HepG2 (cell line): ENCODE results near the gene TMEM231. TPM values are rescaled to one million over a fixed set of nuclear protein-coding genes. Genes with fewer than 3 reads are reported as not detected.

Experiments used
- ATAC-seq: fragments of 200-7000 bp; cut with Tn5 transposase; 3 replicates; pipeline ENCODE4 v1.9.1; 2020; ENCODE audit warnings: mild to moderate bottlenecking, moderate library complexity
- BruUV-seq: library from RNA; stranded (reverse); fragments of 400-500 nt; replicated peaks from 2 replicates; lab custom pipeline; 2021; lab: Mats Ljungman, UMichigan
- CTCF ChIA-PET: fragments of 300-600 bp; formaldehyde crosslinking; extraction: SDS; loops from one replicate; lab custom pipeline; 2021; ENCODE audit warnings: low total read pairs, inconsistent platforms, low intra/inter-chr PET ratio; lab: Yijun Ruan, JAX
- POLR2A ChIA-PET: fragments of 350-600 bp; sonication (Branson Sonifier 250); formaldehyde crosslinking; loops from one replicate; lab custom pipeline; 2020; ENCODE audit warnings: antibody characterized with exemption, inconsistent platforms; lab: Yijun Ruan, JAX
- DNase-seq: peaks from one replicate; pipeline ENCODE4 v3.0.0-alpha.2; 2015; ENCODE audit warnings: low spot score
- FAIRE-seq: peaks from 3 replicates; lab custom pipeline; 2011; peaks lifted over from hg19 to GRCh38; lab: Jason Lieb, UNC
- H2AFZ ChIP-seq: one replicate; pipeline ENCODE4 v1.6.1; 2011; ENCODE audit warnings: low read length, inconsistent platforms
- H3K27ac ChIP-seq: fragments of 300-600 bp; 3 replicates; pipeline ENCODE4 v1.8.0; 2011; ENCODE audit warnings: mixed run types, mild to moderate bottlenecking, mixed read lengths, low read length, inconsistent platforms; ENCODE audit not compliant: insufficient read depth; ENCODE audit errors: extremely low read length
- H3K27me3 ChIP-seq, 2 experiments: fragments of 200-600 bp in 1 of 2; 2 replicates in 1 of 2; 3 replicates in 1 of 2; pipeline versions ENCODE4 v1.6.0 to v1.8.0; 2011; ENCODE audit warnings: low read length in 2 of 2, mild to moderate bottlenecking in 2 of 2, moderate library complexity in 2 of 2, inconsistent platforms in 1 of 2; ENCODE audit not compliant: insufficient read depth in 2 of 2, control insufficient read depth in 1 of 2
- H3K36me3 ChIP-seq, 2 experiments: fragments of 200-600 bp in 1 of 2; replicated peaks in 1 of 2; 2 replicates in 1 of 2; 3 replicates in 1 of 2; pipeline versions ENCODE4 v1.5.1 to v1.8.0; 2011; ENCODE audit warnings: low read length in 2 of 2, inconsistent platforms in 1 of 2; ENCODE audit not compliant: insufficient read depth in 2 of 2, control insufficient read depth in 1 of 2
- H3K4me1 ChIP-seq: 2 replicates; pipeline ENCODE4 v1.5.1; 2012; ENCODE audit warnings: low read length, inconsistent platforms; ENCODE audit not compliant: insufficient read depth
- H3K4me2 ChIP-seq: 2 replicates; pipeline ENCODE4 v1.6.0; 2011; ENCODE audit warnings: low read depth, low read length, inconsistent platforms
- H3K4me3 ChIP-seq, 3 experiments: fragments of 200-600 bp in 1 of 3; sonication (generic), shearing (Covaris generic) in 1 of 3; replicated peaks in 1 of 3; 2 replicates each; pipeline ENCODE4 v1.5.1; 2011 to 2016; ENCODE audit warnings: low read length in 3 of 3, inconsistent platforms in 2 of 3, low read depth in 2 of 3, mild to moderate bottlenecking in 2 of 3, control low read depth in 1 of 3, mixed read lengths in 1 of 3; ENCODE audit not compliant: insufficient read depth in 1 of 3
- H3K79me2 ChIP-seq: one replicate; pipeline ENCODE4 v1.6.1; 2011; ENCODE audit warnings: low read length, inconsistent platforms; ENCODE audit not compliant: insufficient read depth
- H3K9ac ChIP-seq: 2 replicates; pipeline ENCODE4 v1.6.0; 2011; ENCODE audit warnings: mild to moderate bottlenecking, low read depth, low read length, inconsistent platforms; ENCODE audit not compliant: insufficient read depth
- H3K9me3 ChIP-seq: 2 replicates; pipeline ENCODE4 v1.5.1; 2012; ENCODE audit warnings: mild to moderate bottlenecking, low read length
- H4K20me1 ChIP-seq: 2 replicates; pipeline ENCODE4 v1.6.0; 2011; ENCODE audit warnings: inconsistent platforms, mild to moderate bottlenecking, low read length, moderate library complexity; ENCODE audit not compliant: insufficient read depth
- ARID3A ChIP-seq: IDR thresholded peaks from 2 replicates; pipeline ENCODE4 v1.6.1; 2012; ENCODE audit warnings: low read depth, low read length, improper control_type of control experiment
- ATF7-NPFF ChIP-seq: sonication (generic); formaldehyde crosslinking; IDR thresholded peaks from 2 replicates; pipeline ENCODE4 v1.8.1; 2023; ENCODE audit warnings: mild to moderate bottlenecking, low read depth, missing genetic modification reagents, moderate library complexity
- CREM ChIP-seq, 2 experiments: sonication (generic) in 1 of 2; formaldehyde crosslinking in 1 of 2; IDR thresholded peaks; 2 replicates each; pipeline versions ENCODE4 v1.4.0 to v1.6.1; 2016 to 2020; ENCODE audit warnings: antibody characterized with exemption in 1 of 2, mild to moderate bottlenecking in 1 of 2, missing genetic modification reagents in 1 of 2
- FOXK1 ChIP-seq: sonication (generic); formaldehyde crosslinking; IDR thresholded peaks from 2 replicates; pipeline ENCODE4 v1.4.0; 2020; ENCODE audit warnings: low read depth, missing genetic modification reagents, borderline replicate concordance
- GABPA ChIP-seq, 2 experiments: IDR thresholded peaks; 2 replicates each; pipeline ENCODE4 v1.6.1; 2011 to 2016; ENCODE audit warnings: low read depth in 2 of 2, low read length in 1 of 2, missing biosample characterization in 1 of 2, missing genetic modification characterization in 1 of 2
- KAT8 ChIP-seq: IDR thresholded peaks from 2 replicates; pipeline ENCODE4 v1.6.1; 2016; ENCODE audit warnings: missing genetic modification reagents, missing compliant biosample characterization
- KDM5B ChIP-seq: sonication (generic); formaldehyde crosslinking; IDR thresholded peaks from 2 replicates; pipeline ENCODE4 v1.4.0; 2020; ENCODE audit warnings: missing genetic modification reagents, mild to moderate bottlenecking, borderline replicate concordance
- KLF9 ChIP-seq: IDR thresholded peaks from 2 replicates; pipeline ENCODE4 v1.6.1; 2016; ENCODE audit warnings: low read depth
- MAFF ChIP-seq: IDR thresholded peaks from 2 replicates; pipeline ENCODE4 v1.6.1; 2011; ENCODE audit warnings: low read depth, low read length, improper control_type of control experiment
- MXD3 ChIP-seq: IDR thresholded peaks from 2 replicates; pipeline ENCODE4 v1.6.1; 2016; ENCODE audit warnings: mild to moderate bottlenecking, missing biosample characterization, missing genetic modification reagents
- NR2F1 ChIP-seq, 2 experiments: fragments of 450-650 bp in 1 of 2; formaldehyde crosslinking in 1 of 2; IDR thresholded peaks; 2 replicates each; pipeline versions ENCODE4 v1.5.0 to v1.6.1; 2016 to 2020; ENCODE audit warnings: mild to moderate bottlenecking in 1 of 2, missing compliant biosample characterization in 1 of 2, missing genetic modification reagents in 1 of 2, moderate library complexity in 1 of 2
- PAF1 ChIP-seq: IDR thresholded peaks from 2 replicates; pipeline ENCODE4 v1.6.1; 2016; ENCODE audit warnings: missing genetic modification reagents, missing compliant biosample characterization
- PCBP1 ChIP-seq: fragments of 200-400 bp; formaldehyde crosslinking; IDR thresholded peaks from 2 replicates; pipeline ENCODE4 v1.6.1; 2017; ENCODE audit warnings: mild to moderate bottlenecking, low read depth, low read length, borderline replicate concordance
- POLR2A ChIP-seq, 2 experiments: IDR thresholded peaks; 2 replicates each; pipeline ENCODE4 v1.6.1; 2011; ENCODE audit warnings: low read depth in 2 of 2, low read length in 2 of 2, mild to moderate bottlenecking in 1 of 2, moderate library complexity in 1 of 2; ENCODE audit not compliant: insufficient read depth in 1 of 2
- POLR2AphosphoS5 ChIP-seq: IDR thresholded peaks from 2 replicates; pipeline ENCODE4 v1.6.1; 2012; ENCODE audit warnings: low read depth, low read length
- SIN3A ChIP-seq: IDR thresholded peaks from 2 replicates; pipeline ENCODE4 v1.6.1; 2011; ENCODE audit warnings: low read depth, mild to moderate bottlenecking, control low read depth, low read length, borderline replicate concordance
- TEAD3 ChIP-seq: optimal IDR thresholded peaks from 2 replicates; pipeline ENCODE3; 2016; ENCODE audit warnings: borderline replicate concordance
- ZEB1 ChIP-seq: IDR thresholded peaks from 2 replicates; pipeline ENCODE4 v1.6.1; 2012; ENCODE audit warnings: mild to moderate bottlenecking, low read depth, inconsistent platforms; ENCODE audit not compliant: insufficient replicate concordance
- ZFY ChIP-seq: sonication (generic); formaldehyde crosslinking; IDR thresholded peaks from 2 replicates; pipeline ENCODE4 v1.4.0; 2020; ENCODE audit warnings: missing genetic modification reagents
- ZNF550 ChIP-seq: sonication (generic); formaldehyde crosslinking; IDR thresholded peaks from 2 replicates; pipeline ENCODE4 v1.4.0; 2020; ENCODE audit warnings: mild to moderate bottlenecking, missing genetic modification reagents, borderline replicate concordance
- ZNF790 ChIP-seq: sonication (generic); formaldehyde crosslinking; IDR thresholded peaks from 2 replicates; pipeline ENCODE4 v1.8.0; 2022; ENCODE audit warnings: missing genetic modification reagents, mild to moderate bottlenecking, borderline replicate concordance
- WGBS: methylation state at CpG from one replicate; pipeline ENCODE4 v1.1.6; 2017; ENCODE audit warnings: low lambda C conversion rate; 5-methylcytosine and 5-hydroxymethylcytosine counted together
- in situ Hi-C: cut with HindIII; loops from 2 replicates; pipeline ENCODE4 v1.10.0; 2017; ENCODE audit warnings: low pct_unique_long_range_greater_than_20kb; ENCODE audit not compliant: extremely low pct_ligation_motif_present
- intact Hi-C: fragments of 100-400 bp; cut with micrococcal nuclease; formaldehyde crosslinking; loops from one replicate; pipeline ENCODE4 v1.10.0; 2022; ENCODE audit not compliant: unreplicated experiment
- polyA plus RNA-seq, 8 experiments: library from polyadenylated mRNA; depleted of rRNA in 3 of 8; stranded (reverse) in 7 of 8; unstranded in 1 of 8; fragments of >200 nt; fragmentation: Illumina TruSeq in 4 of 8; extraction: Trizol in 4 of 8; gene quantifications; 2 replicates each; pipeline versions ENCODE4 v1.2.1 to v1.2.3, GENCODE V29; 2011 to 2016; ENCODE audit warnings: low read depth in 4 of 8, missing spikeins in 1 of 8, mixed read lengths in 1 of 8; ENCODE audit not compliant: insufficient read depth in 1 of 8
- total RNA-seq, 5 experiments: library from RNA; depleted of rRNA; stranded (reverse); fragments of >200 nt; fragmentation: Illumina TruSeq; extraction: Trizol; gene quantifications; 2 replicates each; pipeline ENCODE4 v1.2.3, GENCODE V29; 2016; ENCODE audit warnings: low read depth in 1 of 5

TMEM231 gene
- total and polyA plus RNA-seq, 2 of the 13 experiments (the other 11 are each of a cell fraction or from before 2014, with no cell fraction given), result 3.5 to 7.4 TPM

GRCh38 chr16:75555213-75555706 is 792 bp downstream of the TMEM231 start:
- peak overlapping the region; percentile 61 for H2AFZ ChIP-seq
- H3K9ac ChIP-seq, result peak overlapping the region; percentile 53
- no peak overlapping the region for H3K27ac ChIP-seq
- peak; percentile 89 for ATAC-seq
- peaks cover 0 to 7% of the 10 kb centered on the region in 2 experiments; a peak in 2 of 5 replicates for H3K27me3 ChIP-seq
- in situ Hi-C loops, result no loop called here
- WGBS, result under 1% methylated on average over 24 of the region's 26 CpGs
- H3K4me2 ChIP-seq, result peak overlapping the region; percentile 100
- ChIA-PET CTCF (interaction anchor here (1.0 kb wide), 1 partner anchor 91 kb away, joined by 3 read pairs; the partner anchor contains the start of gene TMEM170A), POLR2A (interaction anchor here (1.2 to 3.2 kb wide), 4 partner anchors 11 to 249 kb away, joined by 3 to 27 read pairs (median 12); partner anchors contain the start of genes GABARAPL2, KARS1 and TERF2IP)
- DNase-seq, result peak; percentile 89
- no peaks in the 10 kb centered on the region for H3K36me3 ChIP-seq
- intact Hi-C loops, result loop anchor here (1.0 to 5.0 kb wide), 4 partner anchors 33 to 89 kb away; partner anchors contain the start of gene ADAT1
- H3K4me1 ChIP-seq, result peaks cover 33% of the 10 kb centered on the region
- H3K4me3 ChIP-seq, result peak overlapping the region; percentile 68 to 85 (median 70)
- H3K9me3 ChIP-seq, result no peaks in the 10 kb centered on the region
- no peaks in the 10 kb centered on the region for H3K79me2 ChIP-seq
- BruUV-seq, result no TSS peak
- FAIRE-seq, result peak; percentile 92
- H4K20me1 ChIP-seq, result no peaks in the 10 kb centered on the region
- 0 out of 2 replicates have a peak, but pooled peaks have one; percentile 4 for TF ChIP-seq MXD3
- TF ChIP-seq TEAD3 (CRISPR knock-in tag), result peak; percentile 49
- TF ChIP-seq ARID3A, result 0 out of 2 replicates have a peak, but pooled peaks have one; percentile 14
- no peak for TF ChIP-seq PAF1 (CRISPR knock-in tag)
- TF ChIP-seq ZEB1, result no peak
- 0 out of 2 replicates have a peak, but pooled peaks have one; percentile 60 for TF ChIP-seq SIN3A
- TF ChIP-seq KDM5B (CRISPR knock-in tag), result no peak
- TF ChIP-seq POLR2AphosphoS5, result 0 out of 2 replicates have a peak, but pooled peaks have one; percentile 22
- TF ChIP-seq KLF9 (CRISPR knock-in tag), result peak; percentile 41; the same call in 1 of the 2 replicates
- TF ChIP-seq PCBP1, result peak; percentile 71; the same call in 1 of the 2 replicates
- peak; percentile 17; the same call in 1 of the 2 replicates for TF ChIP-seq ZFY (CRISPR knock-in tag)
- no peak for TF ChIP-seq GABPA (IDR thresholded peaks at IDR 0.05; ENCODE audit: low read depth, low read length)
- peak; percentile 61 for TF ChIP-seq GABPA (CRISPR knock-in tag; IDR thresholded peaks at IDR 0.05; ENCODE audit: low read depth)
- peak; percentile 43; the same call in 1 of the 2 replicates for TF ChIP-seq FOXK1 (CRISPR knock-in tag)
- TF ChIP-seq ATF7-NPFF (CRISPR knock-in tag), result no peak
- peak in 1 of 2 experiments; percentile 59; a peak in 1 of 4 replicates for TF ChIP-seq POLR2A (IDR thresholded peaks at IDR 0.05; ENCODE audit: insufficient read depth in 1 of 2, low read depth in 2 of 2, low read length in 2 of 2)
- TF ChIP-seq NR2F1 (CRISPR knock-in tag; IDR thresholded peaks at IDR 0.05), result 0 out of 4 replicates have a peak, but pooled peaks of 1 of the 2 experiments have one; percentile 19
- TF ChIP-seq KAT8 (CRISPR knock-in tag), result peak; percentile 75
- peak; percentile 89 for TF ChIP-seq CREM (IDR thresholded peaks at IDR 0.05)
- TF ChIP-seq CREM (CRISPR knock-in tag; IDR thresholded peaks at IDR 0.05), result no peak
- TF ChIP-seq ZNF790 (CRISPR knock-in tag), result peak; percentile 49; the same call in 1 of the 2 replicates
- peak; percentile 75; the same call in 1 of the 2 replicates for TF ChIP-seq ZNF550 (CRISPR knock-in tag)
- 0 out of 2 replicates have a peak, but pooled peaks have one; percentile 8 for TF ChIP-seq MAFF
